ACC112 (cell line): ENCODE results near the gene ALS2CL.
"Not testable (repeated sequence)": the region's sequence is repeated elsewhere in the genome, so short reads cannot be mapped to it uniquely, and the experiment has no call there.

Source experiments
- H2AFZ ChIP-seq: fragments of 200-600 bp; sonication (generic); one replicate; pipeline ENCODE4 v1.6.0; 2017; ENCODE audit warnings: antibody characterized with exemption, low read length; ENCODE audit not compliant: unreplicated experiment
- H3K27ac ChIP-seq: fragments of 200-600 bp; sonication (generic); 2 replicates; pipeline ENCODE4 v1.5.1; 2014; ENCODE audit warnings: low read depth, mild to moderate bottlenecking, antibody characterized with exemption, low read length, moderate library complexity
- H3K27me3 ChIP-seq: fragments of 200-600 bp; sonication (generic); 2 replicates; pipeline ENCODE4 v1.6.1; 2014; ENCODE audit warnings: mild to moderate bottlenecking, antibody characterized with exemption, low read length, moderate library complexity, mixed read lengths; ENCODE audit not compliant: insufficient read depth
- H3K36me3 ChIP-seq: fragments of 200-600 bp; sonication (generic); 2 replicates; pipeline ENCODE4 v1.6.1; 2016; ENCODE audit warnings: mild to moderate bottlenecking, antibody characterized with exemption, low read length, moderate library complexity, mixed read lengths; ENCODE audit not compliant: insufficient read depth
- H3K4me1 ChIP-seq: fragments of 200-600 bp; sonication (generic); one replicate; pipeline ENCODE4 v1.6.1; 2016; ENCODE audit warnings: low read length, mixed read lengths; ENCODE audit not compliant: insufficient read depth, unreplicated experiment, control insufficient read depth
- H3K4me3 ChIP-seq: fragments of 200-600 bp; sonication (generic); 2 replicates; pipeline ENCODE4 v1.5.1; 2014; ENCODE audit warnings: mild to moderate bottlenecking, low read depth, low read length
- H3K79me2 ChIP-seq: fragments of 200-600 bp; sonication (generic); one replicate; pipeline ENCODE4 v1.6.0; 2016; ENCODE audit warnings: low read length; ENCODE audit not compliant: control insufficient read depth, unreplicated experiment, insufficient read depth

Gene ALS2CL

GRCh38 chr3:46693038-46693891 lies at the start of gene ALS2CL:
TSS of gene ALS2CL (minus strand) at chr3:46693679. CDS start at chr3:46689440, 4,239 bp downstream.
- H3K27me3 ChIP-seq = no peaks in the 10 kb centered on the region
- no peaks in the 10 kb centered on the region for H3K79me2 ChIP-seq
- peak within 1 kb of the TSS; percentile 99 for H2AFZ ChIP-seq
- H3K4me3 ChIP-seq = peak within 1 kb of the TSS; percentile 86
- peaks cover 8% of the 10 kb centered on the region for H3K4me1 ChIP-seq
- H3K36me3 ChIP-seq = no peaks in the 10 kb centered on the region
- H3K27ac ChIP-seq = no peak within 1 kb of the TSS

GRCh38 chr3:46742992-46743585 lies 49.6 kb upstream of the ALS2CL start:
- Histone ChIP-seq H3K27me3 (peaks cover 22% of the 10 kb centered on the region), H3K36me3 (no peaks in the 10 kb centered on the region), H3K4me1 (no peaks in the 10 kb centered on the region), H3K79me2 (no peaks in the 10 kb centered on the region), H3K4me3 (no peak overlapping the region), H3K27ac (no peak overlapping the region), H2AFZ (no peak overlapping the region)

- H3K79me2 ChIP-seq, H3K36me3 ChIP-seq, H3K27ac ChIP-seq, H3K4me1 ChIP-seq, H3K4me3 ChIP-seq, H2AFZ ChIP-seq: not testable (repeated sequence)
- H3K27me3 ChIP-seq = peaks cover 25% of the 10 kb centered on the region
These were observed 46.1 kb upstream of the ALS2CL start for GRCh38 chr3:46739565-46739964.

GRCh38 chr3:46737329-46737731 lies 43.9 kb upstream of the ALS2CL start:
- Histone ChIP-seq H3K4me3 (no peak overlapping the region), H3K27me3 (peaks cover 29% of the 10 kb centered on the region), H3K4me1 (no peaks in the 10 kb centered on the region), H2AFZ (no peak overlapping the region), H3K27ac (no peak overlapping the region), H3K36me3 (no peaks in the 10 kb centered on the region), H3K79me2 (no peaks in the 10 kb centered on the region)

GRCh38 chr3:46736006-46736872 lies 42.8 kb upstream of the ALS2CL start:
- Histone ChIP-seq H3K4me3 (no peak overlapping the region), H3K4me1 (no peaks in the 10 kb centered on the region), H3K27me3 (peaks cover 30% of the 10 kb centered on the region), H3K27ac (no peak overlapping the region), H3K79me2 (no peaks in the 10 kb centered on the region), H2AFZ (no peak overlapping the region), H3K36me3 (no peaks in the 10 kb centered on the region)

- no peak overlapping the region for H3K27ac ChIP-seq
- H2AFZ ChIP-seq = no peak overlapping the region
- H3K4me3 ChIP-seq = no peak overlapping the region
- no peaks in the 10 kb centered on the region for H3K79me2 ChIP-seq
- peaks cover 35% of the 10 kb centered on the region for H3K27me3 ChIP-seq
- no peaks in the 10 kb centered on the region for H3K36me3 ChIP-seq
- no peaks in the 10 kb centered on the region for H3K4me1 ChIP-seq
These were observed 41.3 kb upstream of the ALS2CL start for GRCh38 chr3:46734773-46735172.

- no peaks in the 10 kb centered on the region for H3K4me1 ChIP-seq
- no peak overlapping the region for H3K4me3 ChIP-seq
- H3K36me3 ChIP-seq = no peaks in the 10 kb centered on the region
- H3K79me2 ChIP-seq = no peaks in the 10 kb centered on the region
- no peak overlapping the region for H3K27ac ChIP-seq
- H2AFZ ChIP-seq = no peak overlapping the region
- H3K27me3 ChIP-seq = peaks cover 44% of the 10 kb centered on the region
These were observed 39.7 kb upstream of the ALS2CL start for GRCh38 chr3:46733026-46733800.

- Histone ChIP-seq H3K27me3 (peaks cover 33% of the 10 kb centered on the region), H3K36me3 (no peaks in the 10 kb centered on the region), H2AFZ (no peak overlapping the region), H3K27ac (no peak overlapping the region), H3K4me1 (no peaks in the 10 kb centered on the region), H3K79me2 (no peaks in the 10 kb centered on the region), H3K4me3 (no peak overlapping the region)
These were observed 38.3 kb upstream of the ALS2CL start for GRCh38 chr3:46731795-46732194.

- no peak overlapping the region for H3K27ac ChIP-seq
- no peaks in the 10 kb centered on the region for H3K36me3 ChIP-seq
- no peaks in the 10 kb centered on the region for H3K79me2 ChIP-seq
- no peaks in the 10 kb centered on the region for H3K4me1 ChIP-seq
- peaks cover 27% of the 10 kb centered on the region for H3K27me3 ChIP-seq
- H2AFZ ChIP-seq = no peak overlapping the region
- no peak overlapping the region for H3K4me3 ChIP-seq
These were observed 37.3 kb upstream of the ALS2CL start for GRCh38 chr3:46730819-46731218.

- no peaks in the 10 kb centered on the region for H3K79me2 ChIP-seq
- no peak overlapping the region for H2AFZ ChIP-seq
- no peaks in the 10 kb centered on the region for H3K36me3 ChIP-seq
- peaks cover 27% of the 10 kb centered on the region for H3K27me3 ChIP-seq
- H3K27ac ChIP-seq = no peak overlapping the region
- H3K4me3 ChIP-seq = no peak overlapping the region
- no peaks in the 10 kb centered on the region for H3K4me1 ChIP-seq
These were observed 35.6 kb upstream of the ALS2CL start for GRCh38 chr3:46729038-46729437.
